GM12878 (cell line): ENCODE results near the gene SSH3. TPM values are rescaled to one million over a fixed set of nuclear protein-coding genes. Genes with fewer than 3 reads are reported as not detected.

Experiments
- CHD2 ChIP-seq: IDR thresholded peaks from 2 replicates; pipeline ENCODE4 v1.6.1; 2011; ENCODE audit warnings: low read depth, low read length, improper control_type of control experiment, borderline replicate concordance
- CHD4 ChIP-seq: fragments of 200-600 bp; sonication (generic); IDR thresholded peaks from 2 replicates; pipeline ENCODE4 v1.6.1; 2016; ENCODE audit warnings: mild to moderate bottlenecking
- CREM ChIP-seq: IDR thresholded peaks from 2 replicates; pipeline ENCODE4 v1.6.1; 2014; ENCODE audit warnings: antibody characterized with exemption, low read depth
- DPF2 ChIP-seq: fragments of 450-650 bp; IDR thresholded peaks from 2 replicates; pipeline ENCODE4 v1.6.1; 2017; ENCODE audit warnings: mild to moderate bottlenecking
- EGR1 ChIP-seq, 2 experiments: IDR thresholded peaks; 1 replicate in 1 of 2; 2 replicates in 1 of 2; pipeline ENCODE4 v1.6.1; 2011 to 2012; ENCODE audit warnings: low read depth in 2 of 2, low read length in 2 of 2, borderline replicate concordance in 1 of 2, mild to moderate bottlenecking in 1 of 2, moderate library complexity in 1 of 2
- ETV6 ChIP-seq, 2 experiments: fragments of 450-650 bp in 1 of 2; IDR thresholded peaks in 1 of 2; conservative IDR thresholded peaks in 1 of 2; 2 replicates each; pipeline ENCODE4 v1.6.1; 2014; ENCODE audit warnings: antibody characterized with exemption in 1 of 2, borderline replicate concordance in 1 of 2, low read depth in 1 of 2, mild to moderate bottlenecking in 1 of 2, moderate library complexity in 1 of 2
- GATAD2B ChIP-seq: fragments of 450-650 bp; conservative IDR thresholded peaks from 2 replicates; pipeline ENCODE4 v1.6.1; 2017; ENCODE audit warnings: low read depth, mild to moderate bottlenecking, moderate library complexity
- IRF4 ChIP-seq: IDR thresholded peaks from 2 replicates; pipeline ENCODE4 v1.6.1; 2011; ENCODE audit warnings: low read depth, low read length
- JUNB ChIP-seq: IDR thresholded peaks from 2 replicates; pipeline ENCODE4 v1.6.1; 2016; ENCODE audit warnings: antibody characterized with exemption, mild to moderate bottlenecking
- MTA2 ChIP-seq: fragments of 450-650 bp; IDR thresholded peaks from 2 replicates; pipeline ENCODE4 v1.6.1; 2016; ENCODE audit warnings: low read depth, mild to moderate bottlenecking, moderate library complexity
- NBN ChIP-seq: fragments of 450-650 bp; IDR thresholded peaks from 2 replicates; pipeline ENCODE4 v1.6.1; 2016
- NFIC ChIP-seq: IDR thresholded peaks from 2 replicates; pipeline ENCODE4 v1.6.1; 2012; ENCODE audit warnings: low read depth, mild to moderate bottlenecking, inconsistent platforms, low read length, moderate library complexity
- NR2C2 ChIP-seq: IDR thresholded peaks from 2 replicates; pipeline ENCODE4 v1.6.1; 2011; ENCODE audit warnings: borderline replicate concordance, low read depth; ENCODE audit not compliant: control insufficient read depth, insufficient read length
- POLR2AphosphoS5 ChIP-seq: IDR thresholded peaks from 2 replicates; pipeline ENCODE4 v1.6.1; 2011; ENCODE audit warnings: mild to moderate bottlenecking, low read length, inconsistent platforms
- POU2F2 ChIP-seq: IDR thresholded peaks from 3 replicates; pipeline ENCODE4 v1.6.1; 2011; ENCODE audit warnings: low read depth, mild to moderate bottlenecking, low read length, borderline replicate concordance
- RELA ChIP-seq: fragments of 450-650 bp; IDR thresholded peaks from 2 replicates; pipeline ENCODE4 v1.8.0; 2014; ENCODE audit warnings: borderline replicate concordance; ENCODE audit not compliant: partially characterized antibody
- SP1 ChIP-seq: IDR thresholded peaks from one replicate; pipeline ENCODE4 v1.6.1; 2011; ENCODE audit warnings: low read depth, low read length
- STAT3 ChIP-seq: IDR thresholded peaks from 2 replicates; pipeline ENCODE4 v1.6.1; 2011; ENCODE audit warnings: low read depth, low read length, improper control_type of control experiment
- TCF7 ChIP-seq: IDR thresholded peaks from 2 replicates; pipeline ENCODE4 v1.6.1; 2014; ENCODE audit warnings: antibody characterized with exemption, borderline replicate concordance
- ZNF24 ChIP-seq: fragments of 450-650 bp; IDR thresholded peaks from 2 replicates; pipeline ENCODE4 v1.6.1; 2017; ENCODE audit warnings: antibody characterized with exemption, mild to moderate bottlenecking
- ZNF274 ChIP-seq: IDR thresholded peaks from one replicate; pipeline ENCODE4 v1.8.0; 2011; ENCODE audit not compliant: insufficient read length, insufficient read depth
- polyA plus RNA-seq, 11 experiments: library from polyadenylated mRNA; depleted of rRNA in 4 of 11; unstranded in 6 of 11; stranded (reverse) in 5 of 11; fragments of >200 nt; fragmentation: Nextera tagmentation in 4 of 11; fragmentation: Illumina TruSeq in 1 of 11; extraction: Ambion mirVana in 4 of 11; extraction: Trizol in 1 of 11; gene quantifications; 1 replicate in 1 of 11; 2 replicates in 10 of 11; pipeline versions ENCODE4 v1.2.1 to v1.2.3, GENCODE V29; 2011 to 2016; ENCODE audit warnings: inconsistent platforms in 2 of 11, missing spikeins in 2 of 11, low read depth in 1 of 11
- total RNA-seq, 4 experiments: library from RNA; depleted of rRNA in 3 of 4; stranded (reverse); fragments of >200 nt in 3 of 4; fragmentation: Illumina TruSeq in 1 of 4; extraction: Trizol in 1 of 4; gene quantifications; 2 replicates each; pipeline versions ENCODE4 v1.2.1 to v1.2.3, GENCODE V29; 2013 to 2021
- TF ChIP-seq, protein P1 (sequence below): fragments of 450-650 bp; conservative IDR thresholded peaks from 2 replicates; pipeline ENCODE4 v1.6.1; 2017; ENCODE audit warnings: mild to moderate bottlenecking, moderate library complexity
- TF ChIP-seq, protein P2 (sequence below): fragments of 450-650 bp; IDR thresholded peaks from 2 replicates; pipeline ENCODE4 v1.6.1; 2014; ENCODE audit warnings: mild to moderate bottlenecking
- TF ChIP-seq, protein P3 (sequence below): fragments of 450-650 bp; IDR thresholded peaks from 2 replicates; pipeline ENCODE4 v1.6.1; 2017; ENCODE audit warnings: mild to moderate bottlenecking
- TF ChIP-seq, protein P4 (sequence below): fragments of 450-650 bp; IDR thresholded peaks from 2 replicates; pipeline ENCODE4 v1.6.1; 2016; ENCODE audit warnings: mild to moderate bottlenecking

The SSH3 gene
- total and polyA plus RNA-seq, 10 of the 15 experiments (the other 5 are each of a cell fraction or from before 2014, with no cell fraction given) = 0.05 to 0.83 (median 0.28) TPM; not detected in 3

DNA sequence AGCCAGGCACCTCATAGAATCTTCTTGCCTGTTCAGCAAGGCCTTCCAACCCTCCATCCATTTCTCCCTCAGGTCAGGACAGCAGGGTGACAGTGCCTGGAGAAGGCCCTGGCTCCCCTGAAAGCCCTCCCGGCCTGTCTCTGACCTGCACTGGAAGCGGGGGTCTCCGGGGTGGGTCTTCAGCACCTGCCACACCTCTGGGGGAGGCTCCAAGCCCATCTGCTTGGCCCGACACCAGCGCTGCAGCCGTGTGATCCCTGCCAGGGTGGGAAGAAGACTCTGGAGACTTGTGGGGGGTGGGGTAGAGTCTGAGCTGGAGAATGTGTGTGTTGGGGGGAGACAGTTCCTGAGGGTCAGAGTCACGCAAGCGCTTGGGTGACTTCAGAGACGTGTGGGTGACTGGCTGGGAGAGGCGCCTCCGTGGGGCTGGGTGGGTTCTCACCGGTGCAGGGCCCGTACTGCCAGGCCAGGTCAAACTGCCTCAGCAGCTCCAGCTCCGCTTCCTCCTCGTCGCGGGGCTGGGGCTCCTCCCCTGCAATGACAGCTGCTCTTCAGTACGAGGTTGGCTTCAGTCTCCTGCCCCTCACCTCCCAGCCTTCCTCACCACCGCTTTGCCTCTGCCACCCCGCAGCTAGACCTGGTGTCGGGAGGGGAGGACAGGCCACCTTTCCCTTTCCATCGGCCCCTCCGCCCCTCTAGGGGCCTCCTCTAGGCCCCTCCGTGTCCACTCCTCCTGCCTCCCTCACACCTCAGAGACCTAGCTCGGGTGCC, 49.4 kb downstream of the SSH3 start (continued):
- TF ChIP-seq ZNF274 (no peak), DPF2 (no peak; the same call in 1 of the 2 replicates), RELA (no peak), NBN (peak; percentile 67; the same call in 1 of the 2 replicates), STAT3 (no peak), NR2C2 (no peak), TCF7 (no peak), CHD4 (no peak), GATAD2B (0 out of 2 replicates have a peak, but pooled peaks have one; percentile 78), NFIC (no peak), IRF4 (no peak), JUNB (no peak), SP1 (no peak), MTA2 (peak; percentile 9; the same call in 1 of the 2 replicates), POLR2AphosphoS5 (peak; percentile 82), EGR1 (IDR thresholded peaks at IDR 0.05; ENCODE audit: borderline replicate concordance in 1 of 2, low read depth in 2 of 2, low read length in 2 of 2) (no peak), POU2F2 (0 out of 3 replicates have a peak, but pooled peaks have one; percentile 10), ZNF24 (no peak), ETV6 (conservative IDR thresholded peaks at IDR 0.05 in 1 of 2, IDR thresholded peaks at IDR 0.05 in 1 of 2; ENCODE audit: borderline replicate concordance in 1 of 2, low read depth in 1 of 2) (no peak), CHD2 (no peak), CREM (no peak)
- TF ChIP-seq, protein P1, sequence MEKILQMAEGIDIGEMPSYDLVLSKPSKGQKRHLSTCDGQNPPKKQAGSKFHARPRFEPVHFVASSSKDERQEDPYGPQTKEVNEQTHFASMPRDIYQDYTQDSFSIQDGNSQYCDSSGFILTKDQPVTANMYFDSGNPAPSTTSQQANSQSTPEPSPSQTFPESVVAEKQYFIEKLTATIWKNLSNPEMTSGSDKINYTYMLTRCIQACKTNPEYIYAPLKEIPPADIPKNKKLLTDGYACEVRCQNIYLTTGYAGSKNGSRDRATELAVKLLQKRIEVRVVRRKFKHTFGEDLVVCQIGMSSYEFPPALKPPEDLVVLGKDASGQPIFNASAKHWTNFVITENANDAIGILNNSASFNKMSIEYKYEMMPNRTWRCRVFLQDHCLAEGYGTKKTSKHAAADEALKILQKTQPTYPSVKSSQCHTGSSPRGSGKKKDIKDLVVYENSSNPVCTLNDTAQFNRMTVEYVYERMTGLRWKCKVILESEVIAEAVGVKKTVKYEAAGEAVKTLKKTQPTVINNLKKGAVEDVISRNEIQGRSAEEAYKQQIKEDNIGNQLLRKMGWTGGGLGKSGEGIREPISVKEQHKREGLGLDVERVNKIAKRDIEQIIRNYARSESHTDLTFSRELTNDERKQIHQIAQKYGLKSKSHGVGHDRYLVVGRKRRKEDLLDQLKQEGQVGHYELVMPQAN = no peak
- TF ChIP-seq, protein P2, sequence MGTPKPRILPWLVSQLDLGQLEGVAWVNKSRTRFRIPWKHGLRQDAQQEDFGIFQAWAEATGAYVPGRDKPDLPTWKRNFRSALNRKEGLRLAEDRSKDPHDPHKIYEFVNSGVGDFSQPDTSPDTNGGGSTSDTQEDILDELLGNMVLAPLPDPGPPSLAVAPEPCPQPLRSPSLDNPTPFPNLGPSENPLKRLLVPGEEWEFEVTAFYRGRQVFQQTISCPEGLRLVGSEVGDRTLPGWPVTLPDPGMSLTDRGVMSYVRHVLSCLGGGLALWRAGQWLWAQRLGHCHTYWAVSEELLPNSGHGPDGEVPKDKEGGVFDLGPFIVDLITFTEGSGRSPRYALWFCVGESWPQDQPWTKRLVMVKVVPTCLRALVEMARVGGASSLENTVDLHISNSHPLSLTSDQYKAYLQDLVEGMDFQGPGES = no peak
- TF ChIP-seq, protein P3, sequence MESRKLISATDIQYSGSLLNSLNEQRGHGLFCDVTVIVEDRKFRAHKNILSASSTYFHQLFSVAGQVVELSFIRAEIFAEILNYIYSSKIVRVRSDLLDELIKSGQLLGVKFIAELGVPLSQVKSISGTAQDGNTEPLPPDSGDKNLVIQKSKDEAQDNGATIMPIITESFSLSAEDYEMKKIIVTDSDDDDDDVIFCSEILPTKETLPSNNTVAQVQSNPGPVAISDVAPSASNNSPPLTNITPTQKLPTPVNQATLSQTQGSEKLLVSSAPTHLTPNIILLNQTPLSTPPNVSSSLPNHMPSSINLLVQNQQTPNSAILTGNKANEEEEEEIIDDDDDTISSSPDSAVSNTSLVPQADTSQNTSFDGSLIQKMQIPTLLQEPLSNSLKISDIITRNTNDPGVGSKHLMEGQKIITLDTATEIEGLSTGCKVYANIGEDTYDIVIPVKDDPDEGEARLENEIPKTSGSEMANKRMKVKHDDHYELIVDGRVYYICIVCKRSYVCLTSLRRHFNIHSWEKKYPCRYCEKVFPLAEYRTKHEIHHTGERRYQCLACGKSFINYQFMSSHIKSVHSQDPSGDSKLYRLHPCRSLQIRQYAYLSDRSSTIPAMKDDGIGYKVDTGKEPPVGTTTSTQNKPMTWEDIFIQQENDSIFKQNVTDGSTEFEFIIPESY = no peak
- TF ChIP-seq, protein P4, sequence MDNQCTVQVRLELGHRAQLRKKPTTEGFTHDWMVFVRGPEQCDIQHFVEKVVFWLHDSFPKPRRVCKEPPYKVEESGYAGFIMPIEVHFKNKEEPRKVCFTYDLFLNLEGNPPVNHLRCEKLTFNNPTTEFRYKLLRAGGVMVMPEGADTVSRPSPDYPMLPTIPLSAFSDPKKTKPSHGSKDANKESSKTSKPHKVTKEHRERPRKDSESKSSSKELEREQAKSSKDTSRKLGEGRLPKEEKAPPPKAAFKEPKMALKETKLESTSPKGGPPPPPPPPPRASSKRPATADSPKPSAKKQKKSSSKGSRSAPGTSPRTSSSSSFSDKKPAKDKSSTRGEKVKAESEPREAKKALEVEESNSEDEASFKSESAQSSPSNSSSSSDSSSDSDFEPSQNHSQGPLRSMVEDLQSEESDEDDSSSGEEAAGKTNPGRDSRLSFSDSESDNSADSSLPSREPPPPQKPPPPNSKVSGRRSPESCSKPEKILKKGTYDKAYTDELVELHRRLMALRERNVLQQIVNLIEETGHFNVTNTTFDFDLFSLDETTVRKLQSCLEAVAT = peak; percentile 84; the same call in 1 of the 2 replicates
